Stimulated activated CD8-positive, alpha-beta memory T cell treated with anti-CD3 and anti-CD28 coated beads, Interleukin-15, amount 100 ng/mL, for 48 hours (primary cell): ENCODE results near the gene TBC1D5.

Source experiments
- DNase-seq, 2 donors: peaks; one replicate each; pipeline ENCODE4 v3.0.0-alpha.2; 2020; ENCODE audit warnings: low read depth in 2 of 2

TBC1D5 gene

DNA sequence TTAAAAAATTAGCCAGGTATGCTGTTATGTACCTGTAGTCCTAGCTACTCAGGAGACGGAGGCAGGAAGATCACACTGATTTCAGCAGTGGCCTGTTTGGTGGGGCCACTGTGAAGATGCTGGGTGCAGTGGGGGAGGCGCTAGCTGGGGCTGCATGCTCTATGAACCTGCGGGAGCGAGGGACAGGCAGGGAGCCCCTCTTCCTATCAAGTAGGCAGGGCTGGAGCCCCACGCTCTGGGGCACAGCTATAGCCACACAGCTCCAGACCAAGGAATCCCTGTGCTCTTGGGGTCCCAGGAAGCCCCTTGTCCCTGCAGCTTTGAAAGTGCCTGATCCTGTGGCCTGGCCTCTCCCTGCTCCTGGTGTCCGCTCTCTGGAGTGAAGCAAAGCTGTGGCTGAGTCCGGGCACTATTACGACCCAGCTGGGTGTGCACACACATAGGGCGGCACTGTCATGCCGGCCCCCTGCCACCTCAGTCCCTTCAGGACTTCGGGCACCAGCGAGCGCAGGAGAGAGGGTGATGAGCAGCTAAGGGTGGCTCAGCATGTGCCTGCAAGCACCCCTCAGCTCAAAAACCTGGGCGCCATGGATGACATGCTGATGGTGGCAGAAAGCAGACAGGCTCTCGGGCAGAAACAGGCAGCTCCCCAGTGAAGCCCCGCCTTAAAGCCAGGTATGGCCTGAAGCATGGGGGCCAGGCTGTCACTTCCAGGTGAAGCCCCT lies 262.6 kb downstream of the TBC1D5 start:
- DNase-seq = no peak

DNA sequence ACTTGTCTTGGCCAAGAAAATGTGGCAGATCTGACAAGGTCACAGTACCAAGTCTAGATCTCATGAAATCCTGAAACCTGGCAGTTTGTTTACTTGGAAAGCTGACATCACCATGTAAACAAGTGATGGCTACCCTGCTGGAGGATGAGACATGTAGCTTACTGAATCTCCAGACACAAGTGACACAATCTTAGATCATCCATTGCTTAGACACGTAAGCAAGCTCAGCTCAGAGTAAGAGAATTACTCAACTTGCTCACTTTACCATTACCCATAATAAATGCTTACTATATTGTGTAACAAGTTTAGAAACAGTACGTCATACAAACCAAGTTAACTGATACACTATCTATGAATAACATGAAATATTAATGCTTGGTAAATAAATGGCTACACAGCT lies 263.8 kb downstream of the TBC1D5 start:
- DNase-seq = no peak

DNA sequence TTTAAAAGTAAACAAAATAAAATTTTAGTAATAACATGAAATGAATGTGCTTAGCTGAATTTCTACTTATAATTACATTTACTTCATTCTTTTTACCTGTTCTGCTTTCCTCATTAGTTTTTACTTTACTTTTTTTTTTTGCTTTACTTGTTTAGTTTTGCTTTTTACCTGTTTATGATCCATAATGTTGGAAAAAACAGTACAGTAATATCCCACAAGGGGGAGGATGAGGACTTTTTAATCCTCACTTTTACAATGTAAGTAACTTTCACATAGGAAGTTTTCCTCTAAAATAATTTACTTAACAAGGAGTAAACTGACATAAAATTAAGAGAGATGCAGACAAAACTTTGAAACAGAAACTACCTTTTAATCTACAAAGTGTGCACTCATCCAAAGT lies 268.7 kb downstream of the TBC1D5 start:
- DNase-seq = no peak

DNA sequence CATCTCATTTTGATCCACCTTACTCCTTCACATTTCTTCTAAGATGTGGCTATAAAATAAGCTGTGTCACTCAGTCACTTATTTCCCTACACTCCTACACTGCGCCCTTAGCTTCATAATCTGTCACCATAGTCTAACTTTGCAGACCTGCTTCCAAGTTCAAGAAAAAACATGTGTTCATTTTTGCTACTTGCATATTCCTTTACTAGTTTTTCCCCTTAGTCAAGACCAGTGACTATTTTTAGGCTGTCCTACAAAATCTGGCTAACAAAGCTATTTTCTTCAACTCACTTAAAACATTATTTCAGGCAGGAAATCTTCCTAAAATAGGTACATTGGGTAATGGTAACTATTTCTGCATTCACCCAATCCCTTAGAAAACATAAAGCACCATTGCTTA lies 272.5 kb downstream of the TBC1D5 start:
- DNase-seq = no peak

DNA sequence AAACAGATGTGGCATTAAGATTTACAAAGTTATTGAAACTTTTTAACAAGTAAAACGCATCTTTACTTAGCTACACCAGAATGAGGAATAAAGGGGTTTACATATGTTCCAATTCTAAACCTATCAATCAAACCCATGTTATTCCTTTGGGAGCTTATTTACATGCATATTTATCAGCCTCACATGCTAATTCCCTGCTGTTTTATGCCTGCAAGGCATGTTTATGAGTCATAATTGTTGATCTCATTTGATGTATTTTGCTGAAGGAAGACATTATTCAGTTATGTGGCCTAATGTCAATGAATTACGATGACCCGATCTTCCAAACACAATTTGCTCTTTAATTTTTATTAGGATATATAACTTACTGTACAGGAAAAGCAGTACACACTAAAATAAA lies 272.9 kb downstream of the TBC1D5 start:
- no peak for DNase-seq

DNA sequence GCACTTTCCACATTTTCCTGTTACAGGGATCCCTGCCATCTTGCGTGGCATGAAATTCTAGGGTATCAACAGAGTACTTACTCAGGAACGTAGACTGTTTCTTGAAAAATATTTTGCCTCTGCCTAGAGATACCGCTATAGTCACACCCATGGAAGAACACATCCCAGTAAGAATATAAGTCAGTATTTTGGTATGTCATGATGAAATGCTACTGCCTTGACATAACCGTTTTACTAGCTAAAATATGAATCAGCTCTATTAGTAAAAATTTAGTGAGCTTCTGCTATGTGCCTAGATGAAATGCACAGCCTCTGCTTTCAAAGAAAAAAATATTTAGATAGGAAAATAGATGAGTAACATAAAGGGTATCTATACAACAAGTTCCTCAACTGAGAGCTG lies 276.4 kb downstream of the TBC1D5 start:
- no peak for DNase-seq

DNA sequence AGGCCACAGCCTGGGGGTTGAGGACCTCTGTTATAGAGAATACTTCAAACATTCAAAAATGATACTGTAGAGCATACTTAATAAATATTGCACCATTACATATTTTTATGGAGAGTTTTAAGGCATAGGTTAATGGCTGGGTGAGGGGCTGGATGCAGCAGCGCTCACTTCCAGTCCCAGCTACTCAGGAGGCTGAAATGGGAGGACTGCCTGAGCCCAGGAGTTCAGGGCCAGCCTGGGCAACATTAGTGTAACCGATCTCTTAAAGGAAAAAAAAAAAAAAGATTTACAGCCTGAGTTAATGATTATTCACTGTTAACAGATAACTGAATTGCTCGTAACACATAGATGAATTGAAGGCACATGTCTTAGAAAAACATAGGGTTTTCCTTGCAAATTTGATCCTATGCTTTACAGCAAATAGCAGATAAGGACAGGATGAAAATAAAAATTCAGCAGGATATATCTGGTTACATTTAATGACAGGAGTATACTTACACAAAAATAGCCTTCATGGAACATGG lies 282.9 kb downstream of the TBC1D5 start:
- DNase-seq = no peak

DNA sequence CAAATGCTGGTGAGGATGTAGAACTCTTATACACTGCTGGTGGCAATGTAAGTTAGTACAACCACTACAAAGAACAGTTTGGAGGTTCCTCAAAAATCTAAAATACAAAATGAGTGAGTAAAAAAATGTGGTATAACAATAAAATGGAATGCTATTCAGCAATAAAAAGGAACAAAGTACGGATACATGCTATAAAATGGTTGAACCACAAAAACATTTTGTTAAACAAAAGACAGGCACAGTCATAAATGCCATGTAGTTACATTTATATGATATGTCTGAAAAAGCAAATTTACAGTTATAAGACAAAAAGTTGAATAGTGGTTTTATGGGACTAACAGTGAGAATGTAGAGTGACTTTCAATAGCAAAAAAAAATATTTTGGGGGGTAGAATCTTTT lies 285.8 kb downstream of the TBC1D5 start:
- no peak for DNase-seq

DNA sequence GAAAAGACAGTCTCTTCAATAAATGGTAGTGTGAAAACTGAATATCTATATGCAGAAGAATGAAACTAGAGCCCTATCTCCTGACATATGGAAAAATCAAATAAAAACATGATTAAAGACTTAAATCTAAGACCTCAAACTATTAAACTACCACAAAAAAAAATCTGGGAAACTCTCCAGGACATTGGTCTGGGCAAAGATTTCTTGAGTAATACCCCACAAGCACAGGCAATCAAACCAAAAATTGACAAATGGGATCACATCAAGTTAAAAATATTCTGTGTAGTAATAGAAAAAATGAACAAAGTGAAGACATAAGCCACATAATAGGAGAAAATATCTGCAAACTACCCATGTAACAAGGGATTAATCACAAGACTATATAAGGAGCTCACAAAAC lies 286.4 kb downstream of the TBC1D5 start:
- no peak for DNase-seq

DNA sequence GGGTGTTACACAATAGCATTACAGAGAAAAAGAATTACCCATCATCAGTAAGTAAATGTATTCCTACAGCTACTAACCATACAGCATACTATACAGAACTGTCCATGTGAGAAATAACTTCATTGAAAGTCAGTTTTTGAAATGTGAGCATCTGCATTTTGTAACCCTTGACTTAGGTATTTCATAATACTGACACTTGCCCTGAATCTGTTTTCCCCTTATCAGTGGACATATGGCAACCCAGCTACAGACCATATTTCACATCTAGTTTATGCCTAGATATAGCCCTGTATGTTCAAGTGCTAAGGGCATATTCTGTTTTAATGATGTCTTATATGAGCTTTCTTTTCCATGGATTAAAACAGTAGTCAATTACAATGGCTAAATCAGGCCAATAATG lies 297.6 kb downstream of the TBC1D5 start:
- DNase-seq = no peak

DNA sequence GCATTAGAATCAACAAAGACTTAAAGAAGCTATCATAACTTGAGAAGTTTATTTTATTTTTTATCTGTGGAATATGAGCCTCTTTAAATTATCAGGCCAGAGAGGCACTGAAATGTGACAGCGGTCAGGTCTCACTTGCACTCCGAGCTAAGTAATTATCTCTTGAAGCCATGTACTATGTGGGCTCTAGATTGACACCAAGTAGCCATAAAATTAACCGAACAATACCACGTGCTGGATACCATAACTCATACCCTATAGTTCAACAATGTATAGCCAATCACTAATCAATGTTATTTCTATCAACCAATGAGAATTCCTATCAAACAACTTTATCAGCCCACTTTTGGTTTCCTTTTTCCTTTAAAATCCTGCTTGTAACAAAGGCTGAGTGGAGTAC lies 299.3 kb downstream of the TBC1D5 start:
- DNase-seq = no peak

DNA sequence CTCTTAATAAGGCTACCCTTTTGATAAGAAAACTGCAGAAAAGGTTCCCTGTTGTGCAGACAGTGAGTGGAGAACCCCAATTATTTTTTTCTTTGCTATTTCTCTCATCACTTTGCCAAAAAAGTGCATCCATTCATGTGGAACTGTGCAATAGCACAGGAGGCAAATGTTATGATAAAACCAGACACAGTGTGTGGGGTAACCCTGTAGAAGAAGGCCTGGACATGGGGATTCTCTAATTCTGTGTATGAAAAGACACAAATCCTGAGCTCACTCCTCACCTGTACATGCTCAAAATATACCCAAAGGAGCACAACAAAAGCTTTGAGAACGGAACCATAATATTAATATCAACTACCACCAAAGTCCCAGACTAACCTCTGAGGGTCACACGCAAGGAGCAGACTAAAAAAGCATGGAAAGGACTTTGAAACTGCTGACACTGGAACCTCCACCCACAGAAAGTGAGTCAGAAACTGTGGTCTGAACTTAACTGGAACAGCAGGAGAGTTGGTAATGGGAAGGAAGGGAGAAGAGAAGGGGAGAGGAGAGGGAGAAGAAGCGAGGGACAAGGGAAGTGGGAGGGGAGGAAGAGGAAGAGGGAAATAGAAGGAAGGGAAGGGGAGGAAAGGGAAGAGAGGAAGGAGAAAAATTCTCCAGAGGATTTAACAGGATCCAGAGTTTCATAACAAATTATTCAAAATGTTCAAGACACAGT lies 299.9 kb downstream of the TBC1D5 start:
- no peak for DNase-seq

DNA sequence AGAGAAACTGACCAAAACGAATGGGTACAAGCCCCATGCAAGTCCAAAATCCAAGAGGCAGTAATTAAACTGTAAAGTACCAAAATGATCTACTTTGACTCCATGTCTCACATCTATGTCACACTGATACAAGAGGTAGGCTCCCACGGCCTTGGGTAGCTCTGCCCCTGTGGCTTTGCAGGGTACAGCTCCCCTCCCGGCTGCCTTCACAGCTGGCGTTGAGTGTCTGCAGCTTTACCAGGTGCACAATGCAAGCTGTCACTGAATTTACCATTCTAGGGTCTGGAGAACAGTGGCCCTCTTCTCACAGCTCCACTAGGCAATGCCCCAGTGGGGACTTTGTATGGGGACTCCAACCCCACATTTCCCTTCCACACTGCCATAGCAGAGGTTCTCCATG lies 308.6 kb downstream of the TBC1D5 start:
- no peak for DNase-seq

DNA sequence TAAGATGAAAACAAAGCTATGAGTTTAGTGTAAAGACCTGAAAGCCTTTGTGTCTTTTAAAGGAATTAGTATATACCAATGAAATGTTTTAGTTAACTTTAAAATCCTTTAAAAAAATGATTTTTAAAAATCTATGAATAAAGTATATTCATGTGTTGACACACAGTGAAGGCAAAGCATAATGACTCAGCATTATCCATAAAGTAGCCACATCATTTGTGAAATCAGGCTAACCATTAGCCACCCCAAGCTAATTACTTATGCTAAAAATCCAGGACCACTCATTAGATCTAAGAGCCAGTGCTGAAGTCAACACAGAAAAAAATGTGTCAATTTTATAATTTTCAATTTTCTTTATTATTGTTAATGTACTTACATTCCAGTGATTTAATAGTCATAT lies 310.2 kb downstream of the TBC1D5 start:
- no peak for DNase-seq

DNA sequence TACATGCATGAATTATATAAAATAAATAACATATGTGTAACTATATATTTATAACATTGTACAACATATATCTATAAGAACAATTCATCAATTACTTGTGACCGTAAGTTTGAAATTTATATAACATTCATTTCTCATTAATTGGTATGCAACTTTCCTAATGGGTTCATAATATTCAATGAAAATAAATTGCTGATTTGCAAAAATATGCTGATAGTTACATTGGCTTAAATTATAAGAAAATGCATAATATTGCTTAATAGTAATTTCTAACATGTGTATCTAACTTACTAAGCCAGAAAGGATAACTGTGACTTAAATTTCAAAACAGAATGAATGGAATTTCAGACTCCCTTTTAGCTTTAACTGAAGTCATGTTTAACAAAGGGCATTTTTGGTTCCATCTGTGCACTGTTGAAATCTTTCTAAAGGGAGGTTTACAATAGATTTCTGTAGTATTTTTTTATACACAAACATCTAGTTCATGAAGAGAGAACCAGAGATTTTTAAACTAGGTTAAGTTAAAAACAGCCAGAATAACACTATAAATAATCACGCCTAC lies 310.9 kb downstream of the TBC1D5 start:
- DNase-seq = no peak

DNA sequence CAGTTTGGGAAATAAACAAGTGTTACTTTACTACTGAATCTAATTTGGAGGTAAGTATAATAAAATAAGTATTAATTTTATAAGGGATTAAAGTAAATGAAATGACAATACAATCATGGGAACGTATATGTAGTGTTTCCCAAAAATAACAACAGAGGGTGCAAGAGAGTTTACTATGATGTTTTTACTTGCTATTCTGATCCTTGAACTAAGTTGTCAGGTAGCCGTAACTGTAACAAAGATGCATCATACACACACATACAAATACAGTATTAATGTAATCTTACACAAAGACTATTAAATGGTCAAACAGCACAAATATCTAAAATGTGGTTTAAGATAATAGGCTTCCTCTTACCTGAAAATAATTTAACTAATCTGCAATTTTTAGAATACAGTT lies 311.4 kb downstream of the TBC1D5 start:
- no peak for DNase-seq

DNA sequence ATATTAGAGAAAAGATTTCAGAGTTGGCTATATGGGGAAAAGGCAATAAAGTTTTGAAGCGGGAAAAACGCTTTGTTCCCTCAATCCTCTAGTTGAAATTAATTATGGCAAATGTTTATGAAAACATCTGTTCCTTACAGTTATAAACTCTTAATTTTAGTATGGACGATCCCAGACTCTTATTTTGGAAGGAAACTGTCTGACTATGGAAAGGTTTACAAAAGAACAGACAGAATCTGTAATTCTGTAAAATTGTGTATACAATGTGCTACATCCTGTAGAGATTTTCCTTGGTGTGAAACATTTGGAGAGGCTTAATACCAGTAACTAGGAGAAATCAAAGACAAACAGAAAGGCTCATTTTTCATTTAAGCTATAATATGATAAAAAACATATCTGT lies 311.8 kb downstream of the TBC1D5 start:
- no peak for DNase-seq

DNA sequence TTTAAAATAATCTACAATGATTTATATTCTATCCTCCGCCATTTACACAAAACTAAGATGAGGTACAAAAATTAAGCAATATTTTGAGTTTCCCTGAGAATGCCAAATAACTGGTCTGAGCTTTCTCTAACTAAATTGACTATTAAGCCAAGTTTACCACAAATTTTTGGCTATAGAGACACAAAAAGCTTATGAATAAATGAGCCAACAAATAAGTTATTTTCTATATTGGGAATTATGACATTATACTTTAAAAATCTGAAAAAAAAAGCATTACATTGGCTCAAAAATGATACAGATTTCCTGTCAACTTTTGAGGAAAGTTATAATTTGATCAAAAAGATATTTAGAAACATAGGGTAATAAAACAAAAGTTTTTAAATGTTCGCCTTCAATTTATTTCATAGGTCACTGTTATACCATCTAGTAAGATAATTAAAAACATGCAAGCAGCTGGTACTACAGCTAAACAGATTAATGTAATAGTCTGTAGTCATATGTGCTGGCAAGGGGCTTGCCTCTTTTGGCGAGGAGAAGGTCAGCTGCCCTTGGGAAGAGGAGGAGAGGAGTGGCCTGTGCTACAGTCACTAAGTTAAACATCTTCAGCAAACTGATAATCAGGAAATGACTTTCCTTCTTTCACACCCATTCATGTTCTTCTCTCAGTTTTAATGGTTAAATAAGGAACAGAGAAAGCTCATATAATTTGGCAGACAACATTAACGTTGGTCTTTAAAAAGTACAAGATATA lies 318.5 kb downstream of the TBC1D5 start:
- no peak for DNase-seq

DNA sequence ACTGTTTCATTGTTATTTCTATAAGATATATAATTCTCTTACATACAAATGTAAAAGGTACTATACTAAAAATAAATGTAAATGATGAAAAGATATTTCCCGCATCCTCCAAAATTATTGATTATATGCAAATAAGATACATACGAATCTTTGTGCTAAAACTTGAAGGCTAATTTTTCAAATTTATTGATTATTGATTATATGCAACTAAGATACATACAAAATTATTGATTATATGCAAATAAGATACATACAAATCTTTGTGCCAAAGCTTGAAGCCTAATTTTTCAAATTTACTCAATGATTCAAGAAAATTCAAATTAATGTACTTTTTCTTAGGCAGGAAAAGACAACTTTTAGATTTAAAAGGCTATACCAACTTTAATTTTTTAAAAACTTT lies 319.8 kb downstream of the TBC1D5 start:
- no peak for DNase-seq

DNA sequence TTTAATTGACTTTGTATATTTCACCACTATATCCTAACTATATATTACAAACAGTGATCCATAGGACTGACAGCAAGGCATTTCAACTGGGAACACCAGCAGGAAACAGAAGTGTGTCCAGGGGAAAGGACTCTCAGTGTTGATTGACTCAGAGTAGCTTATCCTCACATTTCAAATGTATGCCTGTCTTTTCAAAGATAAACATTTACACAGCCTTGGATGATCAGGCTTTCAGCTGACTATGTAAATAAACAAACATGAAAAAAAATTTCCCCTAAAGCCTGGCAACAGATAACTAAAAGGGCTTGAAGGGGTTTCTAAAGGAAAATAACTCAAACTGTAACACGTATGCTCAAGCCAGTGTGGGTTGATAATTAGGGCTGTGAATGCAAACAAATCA lies 321.8 kb downstream of the TBC1D5 start:
- no peak for DNase-seq

DNA sequence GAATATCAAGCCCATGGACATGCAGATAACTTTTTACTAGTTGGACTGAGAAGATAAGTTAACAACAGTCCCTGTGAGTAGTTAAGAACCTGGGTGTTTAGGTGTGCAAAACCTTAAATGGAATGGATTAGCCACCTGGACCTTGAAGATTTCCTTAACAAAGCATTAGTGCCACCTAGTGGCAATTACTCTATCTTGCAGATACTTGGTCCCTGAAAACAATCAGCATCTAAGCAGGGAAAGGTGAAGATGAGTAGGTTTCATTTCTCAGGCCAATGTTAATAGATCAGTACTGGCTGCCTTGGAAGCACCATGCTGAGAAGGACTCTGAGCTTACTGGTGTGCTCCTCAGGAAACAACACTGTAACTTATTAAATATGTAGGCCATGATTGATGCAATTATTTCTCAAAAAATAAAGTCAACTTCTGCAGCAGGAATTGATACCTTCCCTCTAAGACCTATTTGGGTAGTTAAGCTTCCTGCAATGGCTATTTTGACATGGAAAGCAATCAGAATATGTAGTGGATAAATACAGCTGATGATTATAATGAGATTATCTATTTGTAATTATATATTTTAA lies 329.4 kb downstream of the TBC1D5 start:
- no peak for DNase-seq
